ENCODE results near the gene TM6SF1. TPM values are rescaled to one million over a fixed set of nuclear protein-coding genes. Genes with fewer than 3 reads are reported as not detected.
"Not testable (repeated sequence)": the region's sequence is repeated elsewhere in the genome, so short reads cannot be mapped to it uniquely, and the experiment has no call there.

Gene TM6SF1
- 1.1 and 3.6 TPM in 2 replicates for total RNA-seq (2014; rRNA removed; shearing (Covaris generic))

DNA sequence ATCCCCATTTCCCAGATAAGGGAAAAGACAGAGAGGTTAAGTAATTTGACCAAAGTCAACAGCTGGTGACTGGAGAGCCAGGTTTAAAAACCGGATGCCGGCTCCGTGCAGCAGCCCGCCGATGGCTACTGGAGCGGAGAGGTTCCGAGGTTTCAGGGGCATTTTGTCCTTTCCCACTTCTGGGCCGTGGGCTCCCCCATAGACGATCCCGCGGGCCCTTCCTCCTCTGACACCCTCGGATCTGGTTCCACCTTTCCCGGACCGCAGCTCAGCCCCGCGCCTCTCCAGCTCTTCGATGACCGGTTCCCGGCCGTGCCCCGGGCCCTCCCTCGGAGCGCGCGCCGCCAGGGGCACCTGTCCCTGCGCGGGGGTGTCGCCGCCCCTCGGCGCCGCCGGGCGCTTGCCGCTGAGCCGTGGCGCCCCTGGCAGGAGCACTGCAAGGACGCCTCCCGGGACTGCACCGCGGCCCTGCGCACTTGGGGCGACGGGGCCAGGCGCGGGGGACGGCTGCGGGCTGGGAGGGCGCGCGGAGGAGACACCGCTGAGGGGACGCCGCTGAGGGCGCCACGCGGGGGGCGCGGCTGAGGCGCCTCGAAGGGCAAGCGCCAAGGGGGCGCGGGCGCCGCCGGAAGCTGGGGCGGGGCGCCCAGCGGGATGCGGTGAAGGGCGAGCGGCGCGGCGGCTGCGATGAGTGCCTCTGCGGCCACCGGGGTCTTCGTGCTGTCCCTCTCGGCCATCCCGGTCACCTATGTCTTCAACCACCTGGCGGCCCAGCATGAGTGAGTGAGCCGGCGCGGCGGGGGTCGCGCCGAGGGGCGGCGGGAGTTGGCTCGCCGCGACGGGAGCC, at the start of gene TM6SF1:
TM6SF1 (plus strand) TSS at position 652 of the 847 bp plus-strand sequence; CDS start at position 688, 36 bp downstream.
- no peak for DNase-seq (ENCODE audit: low read depth)

DNA sequence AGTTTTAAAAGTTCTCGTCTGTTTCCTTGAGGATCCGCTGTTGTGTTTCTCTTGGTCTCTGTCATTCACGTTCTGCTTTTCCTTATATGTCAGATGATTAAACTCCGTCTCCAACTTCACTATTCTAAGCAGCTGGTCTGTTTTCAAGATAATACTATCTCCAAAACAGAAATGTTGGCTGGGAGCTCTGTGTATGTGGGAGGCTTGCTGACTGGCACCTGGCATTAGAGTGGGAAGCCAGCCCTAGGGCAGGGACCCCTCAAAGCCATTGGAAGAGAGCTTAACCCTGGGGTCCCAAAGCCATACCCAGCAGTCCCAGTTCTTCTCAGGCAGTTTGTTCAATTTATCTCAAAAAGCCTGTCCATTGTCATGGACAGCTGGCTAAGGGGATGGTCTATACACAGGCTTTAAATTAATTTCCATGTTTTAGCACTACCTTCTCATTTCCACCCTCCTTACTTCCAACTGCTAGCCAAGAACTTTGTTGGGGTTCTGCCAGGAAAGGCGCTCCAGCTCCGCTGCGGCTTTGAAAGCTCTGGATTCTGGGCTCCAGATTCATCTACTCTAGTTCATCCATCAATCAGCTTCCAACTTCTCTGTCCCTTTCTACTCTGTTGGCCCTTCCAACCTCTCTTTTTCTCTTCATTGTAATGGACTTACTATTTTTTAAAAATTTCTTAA, 49.6 kb upstream of the TM6SF1 start:
- DNase-seq (ENCODE audit: low read depth) = no peak

DNA sequence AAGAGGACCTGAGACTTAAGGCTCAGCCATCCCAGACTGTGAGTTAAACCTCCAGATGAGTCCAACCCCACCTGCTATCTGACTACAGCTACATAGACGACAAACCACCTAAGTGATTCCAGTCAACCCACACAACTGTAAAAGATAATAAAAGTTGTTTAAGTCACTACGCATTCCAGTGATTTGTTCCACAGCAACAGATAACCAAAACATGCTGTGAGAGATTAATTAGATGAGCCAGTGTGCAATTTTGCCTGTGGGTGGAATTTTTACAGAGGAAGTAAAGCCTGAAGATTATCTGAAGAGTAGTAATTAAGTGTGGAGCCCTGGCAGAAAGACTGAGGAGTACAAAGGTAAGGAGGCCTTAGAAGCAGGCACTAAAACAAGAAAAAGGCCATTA, 45.8 kb upstream of the TM6SF1 start:
- DNase-seq (ENCODE audit: low read depth) = peak; percentile 27

DNA sequence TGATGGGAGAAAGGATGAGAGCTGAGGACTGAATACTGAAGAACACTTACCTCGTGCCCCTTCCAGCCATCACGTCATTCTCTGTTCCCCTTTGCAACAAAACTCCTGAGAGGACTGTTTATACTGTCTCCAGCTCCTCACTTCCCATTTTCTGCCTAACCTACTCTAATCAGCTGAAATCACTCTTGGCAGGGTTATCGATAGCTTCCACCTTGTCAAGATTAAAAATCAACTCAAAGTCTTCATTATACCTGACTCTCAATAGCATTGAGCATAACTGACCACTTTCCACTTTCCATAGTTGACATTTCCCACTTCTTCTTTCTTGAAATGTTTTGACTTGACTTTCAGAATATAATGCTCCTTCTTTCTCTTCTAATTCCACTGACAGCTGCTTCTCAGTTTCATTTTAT, 44.7 kb upstream of the TM6SF1 start:
- no peak for DNase-seq (ENCODE audit: low read depth)

DNA sequence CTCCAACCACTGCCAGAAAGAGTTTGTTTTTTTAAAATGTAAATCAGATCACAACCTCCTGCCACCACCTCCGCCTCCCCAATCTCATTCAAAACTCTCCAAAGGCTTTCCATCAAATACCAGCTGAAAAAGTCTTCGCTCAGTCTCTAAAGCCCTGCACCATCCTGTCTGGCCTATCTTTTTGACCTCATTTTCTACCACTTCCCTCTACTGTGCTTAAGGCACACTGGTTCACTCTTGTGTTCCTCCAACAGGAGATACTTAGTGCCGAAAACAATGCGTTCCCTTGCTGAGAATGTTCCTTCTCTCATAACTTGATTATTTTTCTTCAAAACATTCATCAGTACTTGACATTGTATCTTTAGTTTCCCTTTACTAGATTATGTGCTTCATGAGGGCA, 43.9 kb upstream of the TM6SF1 start:
- no peak for DNase-seq (ENCODE audit: low read depth)

DNA sequence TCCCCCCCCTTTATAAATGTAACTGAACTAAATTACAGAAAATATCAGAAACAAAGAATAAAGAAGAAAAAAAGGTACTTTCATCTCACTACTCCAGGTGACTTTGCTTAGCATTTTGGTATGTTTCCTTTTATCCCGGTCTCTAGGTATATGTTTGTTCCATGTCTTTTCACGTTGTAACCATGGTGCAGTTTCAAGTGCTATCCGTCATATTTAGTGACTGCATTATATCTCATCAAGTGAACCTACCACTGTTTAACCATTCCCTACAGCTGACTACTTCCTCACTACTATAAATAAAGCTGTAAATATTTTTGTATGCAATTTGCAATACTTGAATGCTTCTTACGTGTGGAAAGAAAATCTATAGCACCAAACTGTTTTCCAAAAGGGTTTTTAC, 42.6 kb upstream of the TM6SF1 start:
- DNase-seq (ENCODE audit: low read depth) = no peak

DNA sequence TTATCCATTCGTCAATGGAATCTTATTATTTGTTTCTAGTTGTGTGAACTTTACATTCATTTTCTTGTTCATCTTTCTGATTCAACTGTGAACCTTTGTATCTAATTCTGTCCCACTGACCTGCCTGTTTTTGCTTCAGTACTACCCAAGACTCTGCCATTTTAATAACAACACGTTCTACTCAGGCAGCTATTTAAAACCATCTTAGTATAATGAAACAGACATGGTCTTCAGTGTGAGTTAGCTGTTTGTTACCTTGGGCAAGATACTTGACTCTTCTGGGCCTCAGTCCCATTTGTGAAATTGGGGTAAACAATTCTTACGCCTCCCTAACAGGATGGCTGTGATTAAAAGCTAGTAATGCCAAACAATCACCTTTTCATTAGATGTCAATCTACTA, 42.0 kb upstream of the TM6SF1 start:
- DNase-seq (ENCODE audit: low read depth) = no peak

DNA sequence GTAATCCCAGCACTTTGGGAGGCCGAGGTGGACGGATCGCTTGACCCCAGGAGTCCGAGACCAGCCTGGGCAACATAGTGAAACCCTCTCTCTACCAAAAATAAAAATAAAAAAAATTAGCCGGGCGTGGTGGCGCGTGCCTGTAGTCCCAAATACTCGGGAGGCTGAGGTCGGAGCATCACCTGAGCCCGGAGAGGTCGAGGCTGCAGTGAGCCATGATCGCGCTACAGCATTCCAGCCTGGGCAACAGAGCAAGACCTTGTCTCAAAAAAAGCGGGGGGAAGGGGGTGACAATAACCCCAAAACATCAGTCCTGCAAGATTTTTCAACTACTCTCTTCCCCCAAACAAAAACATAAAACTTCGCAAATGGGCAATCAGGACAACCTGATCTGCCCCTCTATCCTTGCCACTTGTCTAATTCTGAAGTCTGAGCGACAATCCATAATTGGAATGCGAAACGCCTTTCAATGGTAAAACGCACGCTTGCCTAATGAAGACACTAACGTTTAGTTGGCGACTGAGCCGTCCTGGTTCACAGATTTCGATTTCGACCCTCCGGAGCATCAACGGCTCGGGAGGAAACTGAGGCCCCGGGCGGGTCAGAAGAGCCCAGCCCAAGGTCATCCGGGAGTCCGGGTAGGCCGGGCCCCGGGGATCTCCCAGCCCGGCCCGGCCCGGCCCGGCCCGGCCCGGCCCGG, 41.3 kb upstream of the TM6SF1 start:
- DNase-seq (ENCODE audit: low read depth) = peak; percentile 6

DNA sequence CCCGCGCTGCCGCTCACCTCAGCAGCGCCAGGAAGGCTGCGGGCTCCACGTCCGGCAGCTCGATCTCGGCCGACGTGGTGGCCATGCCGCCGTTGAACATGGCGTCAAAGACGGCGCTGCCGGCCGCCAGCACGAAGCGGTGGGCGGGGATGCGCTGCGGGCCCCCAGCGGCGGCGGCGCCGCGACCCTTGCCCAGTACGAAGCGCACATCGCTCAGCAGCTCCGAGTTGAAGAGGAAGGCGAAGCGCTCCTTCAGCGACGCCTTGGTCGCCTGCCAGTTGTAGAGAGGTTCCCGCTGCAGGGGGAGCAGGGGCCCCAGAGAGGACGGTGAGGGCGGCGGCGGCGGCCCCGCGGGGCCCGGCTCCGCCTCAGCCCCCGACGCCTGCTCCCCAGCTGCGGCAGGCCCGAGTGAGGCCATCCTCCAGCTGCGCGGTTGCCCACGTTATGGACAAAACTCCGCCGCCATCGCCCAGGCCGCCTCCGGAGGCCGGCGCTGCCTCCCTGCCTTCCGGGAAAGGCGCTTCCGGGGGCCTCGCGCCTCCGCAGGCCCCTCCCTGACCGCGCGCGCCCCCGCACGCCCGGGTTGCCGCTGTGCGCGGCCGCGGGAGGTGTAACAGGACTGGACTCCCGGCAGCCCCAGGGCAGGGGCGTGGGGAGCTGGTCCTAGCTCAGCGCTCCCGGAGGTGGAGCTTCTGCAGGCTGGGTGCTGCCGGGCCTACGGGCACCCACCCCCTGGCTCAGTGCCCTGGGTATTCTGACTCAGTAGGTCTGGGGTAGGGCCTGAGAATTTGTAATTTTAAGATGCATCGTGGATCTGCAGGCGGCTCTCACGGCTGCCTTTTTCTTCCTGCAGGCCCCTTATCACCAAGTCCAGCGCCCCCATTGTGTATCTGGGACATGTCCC, 40.5 kb upstream of the TM6SF1 start, which contains the start of gene BTBD1:
BTBD1 (minus strand) TSS at position 519 of the 904 bp plus-strand sequence; CDS start at position 418, 101 bp downstream.
- DNase-seq (ENCODE audit: low read depth) = peak; percentile 97

DNA sequence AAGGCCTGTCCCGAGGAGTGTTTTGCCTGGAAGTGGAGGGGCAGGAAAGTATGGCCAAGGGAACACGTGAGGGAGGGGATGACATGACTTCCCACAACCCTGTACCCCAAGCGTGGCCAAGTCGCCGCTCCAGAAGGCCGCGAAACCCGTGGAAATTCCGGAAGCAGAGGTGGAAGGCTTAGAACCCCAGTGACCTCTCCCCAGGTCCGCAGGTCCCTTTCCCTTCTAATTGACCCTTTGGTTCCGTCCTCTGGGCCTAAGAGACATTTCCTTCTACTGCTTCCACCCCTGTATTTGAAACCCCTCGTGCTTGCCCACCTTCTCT, 39.8 kb upstream of the TM6SF1 start:
- no peak for DNase-seq (ENCODE audit: low read depth)

DNA sequence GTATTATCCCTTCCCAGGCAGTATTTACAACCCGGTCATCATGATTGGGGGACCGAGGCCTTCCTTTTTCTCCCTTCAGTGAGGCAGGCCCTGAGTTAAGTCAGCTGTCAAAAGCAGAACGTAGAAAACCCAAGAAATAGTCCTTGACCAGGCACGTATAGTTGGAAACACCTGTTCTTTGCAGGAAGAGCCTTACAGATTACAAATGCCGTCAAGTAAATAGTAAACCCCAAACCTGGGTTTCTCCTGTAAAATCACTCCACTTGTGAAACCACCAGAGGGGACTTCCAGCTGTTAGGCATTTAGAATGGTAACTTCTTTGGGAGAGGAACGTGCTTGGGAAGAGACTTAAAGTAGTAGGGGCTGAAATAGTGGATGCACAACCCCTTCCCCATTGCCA, 39.4 kb upstream of the TM6SF1 start:
- DNase-seq (ENCODE audit: low read depth) = no peak

DNA sequence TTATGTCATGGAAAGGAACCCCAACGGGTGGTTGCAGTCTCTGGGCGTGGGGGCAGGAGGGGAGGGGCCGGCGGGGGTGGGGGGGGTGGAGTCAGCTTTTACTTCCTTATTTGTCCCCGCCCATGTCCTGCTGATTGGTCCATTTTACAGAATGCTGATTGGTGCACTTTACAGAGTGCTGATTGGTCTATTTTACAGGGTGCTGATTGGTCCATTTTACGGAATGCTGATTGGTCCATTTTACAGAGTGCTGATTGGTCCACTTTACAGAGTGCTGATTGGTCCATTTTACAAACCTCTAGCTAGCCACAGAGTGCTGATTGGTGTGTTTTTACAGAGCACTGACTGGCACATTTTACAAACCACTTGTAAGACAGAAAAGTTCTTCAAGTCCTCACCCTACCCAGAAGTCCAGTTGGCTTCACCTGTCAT, 38.2 kb upstream of the TM6SF1 start:
- peak; percentile 13 for DNase-seq (ENCODE audit: low read depth)

DNA sequence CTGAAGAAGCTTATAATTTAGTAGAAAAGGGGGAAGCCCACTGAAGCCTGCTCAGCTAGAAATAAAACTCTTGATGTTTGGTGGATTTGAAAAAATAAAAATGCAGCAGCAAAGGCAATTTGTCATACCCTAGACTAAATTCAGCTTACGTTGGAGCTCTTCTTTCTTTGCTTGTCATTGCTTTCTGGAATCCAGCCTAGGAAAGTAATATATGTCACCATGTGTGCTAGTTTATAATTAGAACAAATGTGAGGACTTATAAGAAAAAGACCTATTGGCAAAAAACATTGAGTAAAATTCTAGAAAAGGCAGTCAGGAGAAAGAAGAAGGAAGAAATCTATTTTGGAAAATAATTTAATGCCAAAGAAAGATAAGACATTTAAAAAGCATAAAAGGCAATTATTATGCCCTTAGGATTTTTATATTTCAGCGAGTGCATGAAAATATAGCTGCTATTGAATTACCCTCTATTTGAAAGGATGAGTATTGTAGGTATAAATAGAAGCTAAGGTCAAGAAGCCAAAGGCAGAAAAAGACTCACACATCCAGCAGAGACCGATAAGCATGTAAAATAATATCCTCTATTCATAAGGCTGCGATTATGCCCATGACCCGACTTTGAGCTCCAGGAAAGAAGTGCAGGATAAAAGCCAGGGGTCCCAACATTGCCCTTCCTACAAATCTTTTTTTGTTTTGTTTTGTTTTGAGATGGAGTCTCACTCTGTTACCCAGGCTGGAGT, 29.8 kb upstream of the TM6SF1 start:
- no peak for DNase-seq (ENCODE audit: low read depth)

DNA sequence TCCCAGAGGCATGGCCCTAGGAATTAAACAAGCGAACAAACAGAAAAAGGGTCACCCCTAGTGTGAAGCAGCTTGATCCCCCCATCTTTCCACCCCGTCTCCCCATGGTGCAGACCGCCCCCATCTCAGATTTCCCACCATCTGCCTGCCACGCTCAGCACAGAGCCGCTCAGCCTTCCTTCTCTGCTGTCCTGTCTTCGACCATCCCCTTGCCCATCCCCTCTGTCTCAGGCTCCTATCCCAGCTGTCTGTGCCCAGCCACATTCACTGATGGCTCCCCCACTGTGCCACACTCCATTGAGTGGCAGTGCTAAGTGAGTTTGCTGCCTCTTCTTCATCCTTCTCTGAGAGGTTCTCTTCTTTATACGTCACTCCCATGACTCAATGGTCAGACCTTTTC, 28.7 kb upstream of the TM6SF1 start:
- DNase-seq (ENCODE audit: low read depth) = no peak

DNA sequence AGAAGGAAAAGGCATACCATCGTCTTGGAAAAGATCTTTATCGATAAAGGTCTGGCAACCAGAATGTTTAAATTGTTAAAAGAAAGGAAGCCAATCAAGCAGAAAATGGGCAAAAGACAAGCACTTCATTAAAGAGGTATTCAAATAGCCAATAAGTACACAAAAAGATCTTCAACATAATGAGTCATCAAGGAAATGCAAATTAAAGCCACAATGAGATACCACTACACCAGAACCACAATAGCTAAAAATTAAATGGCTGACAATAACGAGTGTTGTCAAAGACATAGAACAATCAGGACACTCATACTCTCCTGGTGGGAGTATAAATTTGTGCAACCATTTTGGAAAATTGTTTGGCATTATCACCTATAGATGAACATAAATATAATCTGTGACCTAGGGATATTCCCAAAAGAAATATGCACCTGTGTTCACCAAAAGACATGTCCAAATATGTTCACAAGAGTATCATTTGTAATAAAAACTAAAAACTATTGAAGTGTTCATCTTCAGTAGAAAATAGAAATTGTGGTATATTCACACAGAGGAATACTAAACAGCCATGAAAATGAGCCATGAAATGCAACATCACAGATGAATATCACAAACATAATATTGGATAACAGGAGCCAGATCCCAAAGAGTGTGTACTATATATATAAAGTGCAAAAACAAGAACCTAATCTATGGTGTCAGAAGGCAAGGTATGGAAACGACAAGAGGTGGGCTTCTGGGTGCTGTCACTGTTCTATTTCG, 26.0 kb upstream of the TM6SF1 start:
- no peak for DNase-seq (ENCODE audit: low read depth)

DNA sequence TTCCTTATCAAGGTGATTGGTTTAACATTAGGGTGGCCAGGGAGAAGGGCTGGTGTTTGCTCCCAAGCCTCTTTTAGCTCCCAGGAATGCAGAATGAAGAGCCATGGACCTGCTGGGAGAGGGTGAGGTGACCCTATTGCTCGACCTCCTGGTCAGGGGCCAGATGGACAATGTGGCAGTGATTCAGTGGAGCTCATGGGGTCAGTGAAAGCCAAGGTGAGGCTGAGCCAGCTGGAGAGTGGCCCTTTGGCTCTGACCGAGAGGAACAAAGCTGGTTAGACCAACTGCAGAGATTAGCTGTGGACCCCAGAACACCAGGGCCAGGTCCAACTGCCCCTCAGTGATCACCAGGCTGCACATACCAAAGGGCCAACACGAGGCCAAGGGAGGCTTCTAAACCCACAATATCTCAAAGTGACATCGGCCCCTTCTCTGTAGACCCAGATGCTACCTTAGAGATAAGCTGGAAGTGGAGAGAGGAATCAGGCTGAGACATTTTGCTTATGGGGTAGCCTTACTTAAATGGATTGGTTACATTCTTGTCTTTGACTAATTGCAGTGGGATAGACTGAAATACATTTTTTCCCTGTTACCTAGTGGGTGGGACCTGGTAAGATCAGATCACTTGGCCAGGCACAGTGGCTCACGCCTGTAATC, 24.6 kb upstream of the TM6SF1 start:
- DNase-seq (ENCODE audit: low read depth) = no peak

DNA sequence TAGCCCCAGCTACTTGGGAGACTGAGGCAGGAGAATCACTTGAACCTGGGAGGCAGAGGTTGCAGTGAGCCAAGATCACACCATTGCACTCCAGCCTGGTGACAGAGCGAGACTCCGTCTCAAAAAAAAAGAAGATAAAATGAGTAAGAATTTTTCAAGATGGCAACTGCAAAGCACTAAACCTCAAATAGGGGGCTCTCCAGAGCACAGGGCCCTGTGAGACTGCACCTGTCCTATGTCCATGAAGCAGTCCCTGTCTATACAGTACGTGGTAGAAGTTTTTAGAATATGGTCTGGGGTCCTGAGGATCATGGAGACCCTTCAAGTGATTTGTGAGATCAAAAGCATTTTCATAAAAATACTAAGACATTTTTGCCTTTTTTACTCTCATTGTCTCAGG, 22.0 kb upstream of the TM6SF1 start:
- not testable (repeated sequence) for DNase-seq (ENCODE audit: low read depth)

DNA sequence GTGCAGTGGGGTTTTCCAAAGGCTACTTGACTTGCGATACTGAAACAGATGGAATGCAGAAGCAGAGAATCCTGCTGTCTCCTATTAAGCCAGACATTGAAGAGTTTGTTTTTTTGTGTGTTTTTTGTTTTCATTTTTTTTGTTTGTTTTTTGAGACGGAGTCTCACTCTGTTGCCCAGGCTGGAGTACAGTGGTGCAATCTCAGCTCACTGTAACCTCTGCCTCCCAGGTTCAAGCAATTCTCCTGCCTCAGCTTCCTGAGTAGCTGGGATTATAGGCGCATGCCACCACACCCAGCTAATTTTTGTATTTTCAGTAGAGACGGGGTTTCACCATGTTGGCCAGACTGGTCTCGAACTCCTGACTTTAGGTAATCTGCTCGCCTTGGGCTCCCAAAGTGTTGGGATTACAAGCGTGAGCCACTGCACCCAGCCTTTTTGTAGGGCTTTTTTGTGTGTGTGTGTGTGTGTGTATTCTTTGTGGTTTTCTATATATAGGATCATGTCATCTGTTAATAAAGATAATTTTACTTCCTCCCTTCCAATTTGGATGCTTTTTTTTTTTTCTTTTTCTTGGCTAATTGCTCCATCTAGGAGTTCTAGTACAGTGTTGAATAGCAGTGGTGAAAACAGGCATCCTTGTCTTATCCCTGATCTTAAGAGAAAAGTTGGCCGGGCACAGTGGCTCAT, 21.4 kb upstream of the TM6SF1 start:
- DNase-seq (ENCODE audit: low read depth) = not testable (repeated sequence)

DNA sequence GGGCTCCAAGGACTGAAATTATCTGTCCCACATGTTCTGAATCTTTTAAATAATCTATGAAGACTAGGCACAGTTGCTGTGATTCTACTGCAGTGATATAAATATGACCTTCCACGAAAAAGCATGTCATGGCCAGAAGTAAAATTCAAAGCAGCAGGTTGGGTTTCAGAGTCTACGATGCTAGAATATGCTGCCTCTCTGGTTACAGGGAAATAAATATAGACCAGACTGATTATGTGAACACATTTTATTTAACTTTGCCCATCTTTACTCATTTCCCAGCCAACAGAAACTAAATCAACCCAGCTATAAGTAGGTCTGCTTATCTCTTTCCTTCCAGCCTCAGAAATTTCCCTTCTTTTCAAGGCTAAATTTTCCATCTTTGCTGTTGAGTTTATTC, 19.9 kb upstream of the TM6SF1 start:
- DNase-seq (ENCODE audit: low read depth) = no peak

Data from Daoy (cell line).